Activated naive CD4-positive, alpha-beta T cell treated with anti-CD3 and anti-CD28 coated beads, Interleukin-2, amount 50 U/mL, for 16 hours (primary cell): ENCODE measurements around the gene LRMDA.

Experiments used
- DNase-seq: peaks from one replicate; pipeline ENCODE4 v3.0.0-alpha.2; 2020

The LRMDA gene

GRCh38 chr10:75431180-75432111 lies at the start of gene LRMDA:
LRMDA (plus strand) TSS chr10:75431624.
- no peak for DNase-seq

DNA sequence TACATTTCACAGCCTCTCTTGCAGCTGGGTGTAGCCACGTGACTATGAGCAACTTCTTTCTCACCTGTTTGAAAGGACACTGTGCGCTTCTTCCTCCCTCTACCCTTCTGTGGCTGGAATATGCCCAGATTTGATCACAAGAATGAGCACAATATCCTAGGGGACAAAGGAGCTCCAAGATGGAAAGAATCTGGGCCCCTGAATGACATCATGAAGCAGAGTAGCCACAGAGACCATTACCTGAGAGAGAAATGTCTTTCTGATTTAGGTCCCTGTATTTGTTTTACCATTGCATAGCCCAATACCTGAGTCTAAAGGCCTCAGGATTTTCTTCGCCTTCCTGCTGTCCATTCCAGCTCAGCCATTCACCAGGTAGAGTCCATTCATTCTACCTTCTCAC lies 45.3 kb upstream of the LRMDA start:
- no peak for DNase-seq

DNA sequence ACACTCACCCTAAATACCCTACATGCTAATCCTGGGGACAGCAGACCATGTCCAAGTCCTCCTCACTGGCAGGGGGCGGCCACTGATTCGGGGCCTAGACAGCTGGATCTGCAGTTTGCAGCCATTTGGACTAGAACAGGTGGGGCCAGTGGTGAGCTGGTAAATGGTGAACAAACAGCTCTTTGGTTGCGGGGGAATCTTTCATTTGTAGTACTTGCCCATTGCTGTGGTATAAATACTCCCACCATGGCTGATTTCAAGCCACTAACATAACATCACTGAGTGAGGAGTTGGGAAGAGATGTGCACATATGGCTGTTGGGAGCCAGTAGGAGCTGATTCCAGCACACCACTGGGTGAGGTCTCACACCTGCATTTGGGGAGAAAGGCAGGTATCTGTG lies 43.3 kb upstream of the LRMDA start:
- no peak for DNase-seq

DNA sequence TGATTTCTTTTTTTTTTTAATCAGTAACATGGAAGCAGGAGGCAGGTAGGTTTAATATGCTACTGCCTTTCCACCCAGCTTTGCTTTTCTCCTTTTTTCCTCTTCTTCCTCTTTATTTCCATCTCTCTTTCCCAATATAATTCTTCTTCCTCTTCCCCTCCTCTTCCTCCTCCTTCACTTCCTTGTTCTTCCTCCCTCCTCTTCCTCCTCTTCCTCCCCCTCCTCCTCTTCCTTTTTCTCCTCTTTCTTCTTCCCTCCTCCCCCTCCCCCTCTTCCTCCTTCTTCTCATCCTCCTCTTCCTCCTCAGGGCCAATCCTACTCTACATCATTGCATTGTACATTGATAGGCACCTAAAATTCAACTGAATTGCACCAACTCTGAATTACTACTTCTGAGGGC lies 41.2 kb upstream of the LRMDA start:
- no peak for DNase-seq

DNA sequence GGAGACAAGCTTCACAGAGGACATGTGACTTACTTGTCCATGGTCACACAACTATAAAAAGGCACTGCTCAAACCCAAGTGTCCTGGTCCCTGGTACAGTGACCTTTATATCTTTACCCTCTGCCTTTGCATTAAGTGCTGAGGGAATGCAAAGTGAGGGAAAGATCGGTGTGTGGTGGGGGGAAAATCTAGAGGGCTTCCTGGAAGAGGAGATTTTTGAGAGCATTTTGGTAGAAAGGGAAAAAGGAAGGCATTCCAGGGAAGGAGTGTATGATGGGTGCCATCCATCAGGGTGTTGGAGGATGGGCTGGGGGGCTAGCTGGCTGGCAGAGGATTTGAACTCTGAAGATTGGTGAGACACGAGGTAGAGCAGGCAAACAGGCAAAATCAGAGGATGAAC lies 39.2 kb upstream of the LRMDA start:
- no peak for DNase-seq

- no peak for DNase-seq
Measured at GRCh38 chr10:75392744-75393143, 38.7 kb upstream of the LRMDA start.

- DNase-seq: no peak
Measured at GRCh38 chr10:75394221-75394620, 37.2 kb upstream of the LRMDA start.

DNA sequence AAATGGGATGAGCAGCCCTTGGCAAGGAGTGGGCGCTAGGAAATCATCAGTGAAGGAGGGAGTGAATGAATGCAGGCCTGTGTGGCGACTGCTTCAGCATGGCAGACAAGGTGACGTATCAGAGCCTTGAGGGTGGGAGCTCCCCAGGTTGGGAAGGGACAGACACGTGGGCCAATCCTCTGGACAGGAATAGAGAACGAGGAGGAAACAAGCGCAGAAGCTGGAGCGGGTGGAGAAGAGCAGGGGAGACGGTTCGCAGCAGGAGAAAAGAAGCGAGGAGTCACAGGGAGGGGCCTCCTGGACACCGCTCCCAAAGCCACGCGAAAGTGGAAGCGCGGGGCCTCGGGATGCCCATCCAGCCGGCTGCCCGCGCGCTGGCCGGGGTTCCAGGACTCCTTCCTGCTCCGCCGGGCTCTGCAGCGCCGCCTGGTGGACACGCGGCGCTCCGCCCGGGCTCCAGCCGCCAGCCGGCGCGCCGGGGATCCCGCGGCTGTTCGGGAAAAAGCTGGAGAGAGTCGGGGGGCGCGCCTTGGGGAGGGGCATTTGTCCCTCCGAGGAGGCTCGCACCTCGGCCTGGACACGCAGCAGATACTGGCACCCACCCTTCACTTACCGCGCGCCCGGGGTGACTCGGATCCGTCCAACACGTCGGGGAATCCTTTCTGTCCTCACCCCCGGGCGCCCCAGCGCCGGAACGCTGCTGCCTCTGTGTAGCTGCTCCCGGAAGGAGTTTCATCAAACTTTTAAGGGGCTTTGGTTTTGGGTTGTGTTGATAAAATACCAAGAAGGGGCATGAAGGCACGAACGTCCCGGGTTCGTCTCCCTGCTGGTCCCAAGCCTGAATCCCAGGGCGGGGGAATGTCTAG lies 36.1 kb upstream of the LRMDA start:
- no peak for DNase-seq

DNA sequence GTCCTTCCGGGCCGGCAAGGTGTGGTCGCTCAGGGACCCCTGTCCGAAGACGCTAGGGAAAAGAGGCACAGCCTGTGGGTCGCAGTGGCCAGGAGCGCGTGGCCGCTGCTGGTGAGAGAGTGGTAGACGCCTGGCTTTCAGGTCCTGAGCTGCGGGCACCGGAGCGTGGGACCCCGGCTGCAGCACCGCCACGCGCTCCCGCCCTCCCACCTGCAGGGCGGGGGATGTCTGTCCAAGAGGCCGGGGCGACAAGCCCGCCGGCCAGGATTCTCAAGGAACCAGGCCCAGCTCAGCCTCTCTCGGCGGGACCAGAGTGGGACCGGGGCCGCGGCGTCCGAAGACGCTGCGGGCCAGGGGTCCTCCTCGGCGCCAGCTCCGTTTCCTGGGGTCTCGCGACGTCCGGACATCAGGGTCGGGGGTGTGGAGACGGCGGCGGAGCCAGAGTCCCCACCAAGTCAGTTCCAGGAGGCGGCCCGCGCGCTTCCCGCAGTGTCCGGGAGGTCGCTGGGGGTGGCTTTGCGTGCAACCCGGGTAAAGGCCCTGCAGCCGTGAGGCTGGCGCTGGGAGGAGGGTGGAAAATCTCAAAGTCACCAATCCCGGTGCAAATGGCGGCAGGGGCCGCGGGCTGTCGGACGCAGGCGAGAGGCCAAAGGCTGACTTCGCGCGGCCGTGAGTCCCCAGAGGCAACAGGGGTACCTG lies 35.3 kb upstream of the LRMDA start:
- DNase-seq: no peak

DNA sequence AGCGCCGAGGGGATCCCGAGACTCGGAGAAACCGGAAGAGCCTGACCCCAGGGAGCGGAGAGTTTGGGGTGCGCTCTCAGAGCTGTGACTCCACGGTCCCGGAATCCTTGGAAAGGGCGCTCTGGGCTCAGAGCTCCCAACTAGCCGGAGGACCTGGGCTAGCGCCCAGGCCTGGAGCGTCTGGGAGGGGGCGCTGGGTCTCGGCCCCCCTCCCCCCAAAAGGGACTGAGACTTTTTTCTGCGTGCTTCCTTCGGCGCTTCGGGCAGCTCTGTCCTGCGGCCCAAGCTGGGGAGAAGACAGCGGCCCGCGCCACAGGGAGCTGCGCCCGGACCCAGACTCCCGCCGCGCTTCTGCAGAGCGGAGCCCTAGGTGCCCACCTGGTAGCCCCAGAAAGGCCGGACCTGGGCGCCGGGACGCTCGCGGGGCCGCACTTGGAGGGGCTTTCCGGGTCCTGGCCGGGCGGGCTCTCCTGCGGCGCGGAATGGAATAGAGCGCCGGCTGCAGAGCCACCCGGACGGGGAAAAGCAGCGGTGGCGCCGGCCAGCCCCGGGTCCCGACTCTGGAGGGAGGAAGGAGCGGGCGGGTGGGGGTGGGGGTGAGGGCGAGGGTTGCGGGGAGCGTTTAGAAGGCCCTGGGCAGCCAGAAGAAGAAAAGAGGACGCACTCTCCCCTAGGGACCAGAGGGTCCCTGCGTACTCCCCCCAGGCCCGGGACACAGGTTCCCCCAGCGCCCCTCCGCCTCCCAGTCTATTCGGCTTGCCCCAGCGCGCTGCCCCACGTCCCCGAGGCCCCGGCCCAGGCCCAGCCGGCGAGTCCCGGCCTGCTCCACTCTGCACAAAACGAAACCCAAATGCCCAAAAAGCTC lies 34.6 kb upstream of the LRMDA start:
- DNase-seq: no peak

GRCh38 chr10:75397496-75398199 lies 33.8 kb upstream of the LRMDA start:
- DNase-seq: no peak

GRCh38 chr10:75398200-75398691 lies 33.2 kb upstream of the LRMDA start:
- DNase-seq: no peak

DNA sequence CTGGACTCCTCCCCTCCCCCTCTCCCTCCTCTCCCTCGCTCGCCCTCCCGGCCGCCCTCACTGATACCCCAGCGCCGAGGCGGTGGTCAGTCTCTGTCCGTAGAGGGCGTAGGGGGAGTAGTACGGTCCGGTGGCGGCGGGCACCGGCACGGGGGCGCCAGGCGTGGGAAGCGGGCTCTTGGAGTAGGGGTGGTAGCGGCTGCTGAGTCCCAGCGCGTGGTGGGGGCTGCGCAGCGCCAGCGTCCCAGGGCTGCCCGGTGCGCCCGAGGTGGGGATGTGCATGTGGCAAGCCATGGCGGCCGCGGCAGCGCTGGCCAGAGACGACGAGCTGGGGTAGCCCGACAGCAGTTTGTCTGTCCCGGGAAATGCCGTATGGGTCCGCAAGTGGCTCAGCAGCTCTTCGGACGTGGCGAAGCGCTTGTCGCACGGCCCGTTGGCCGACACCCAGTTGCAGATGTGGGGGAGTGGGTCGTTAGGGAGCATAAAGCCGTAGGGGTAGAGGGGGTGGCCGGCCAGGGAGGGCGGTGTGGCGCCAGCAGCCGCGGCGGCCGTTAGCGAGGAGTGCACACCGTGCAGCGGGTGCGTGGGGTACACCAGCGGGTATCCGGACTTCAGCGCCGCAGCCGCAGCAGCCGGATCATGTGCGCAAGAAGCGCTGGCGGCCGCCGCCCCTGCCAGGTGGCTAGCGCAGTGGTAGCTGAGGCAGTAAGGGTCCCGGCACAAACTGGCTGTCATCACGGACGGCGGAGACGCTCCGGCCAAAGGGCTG lies 32.5 kb upstream of the LRMDA start:
- no peak for DNase-seq

DNA sequence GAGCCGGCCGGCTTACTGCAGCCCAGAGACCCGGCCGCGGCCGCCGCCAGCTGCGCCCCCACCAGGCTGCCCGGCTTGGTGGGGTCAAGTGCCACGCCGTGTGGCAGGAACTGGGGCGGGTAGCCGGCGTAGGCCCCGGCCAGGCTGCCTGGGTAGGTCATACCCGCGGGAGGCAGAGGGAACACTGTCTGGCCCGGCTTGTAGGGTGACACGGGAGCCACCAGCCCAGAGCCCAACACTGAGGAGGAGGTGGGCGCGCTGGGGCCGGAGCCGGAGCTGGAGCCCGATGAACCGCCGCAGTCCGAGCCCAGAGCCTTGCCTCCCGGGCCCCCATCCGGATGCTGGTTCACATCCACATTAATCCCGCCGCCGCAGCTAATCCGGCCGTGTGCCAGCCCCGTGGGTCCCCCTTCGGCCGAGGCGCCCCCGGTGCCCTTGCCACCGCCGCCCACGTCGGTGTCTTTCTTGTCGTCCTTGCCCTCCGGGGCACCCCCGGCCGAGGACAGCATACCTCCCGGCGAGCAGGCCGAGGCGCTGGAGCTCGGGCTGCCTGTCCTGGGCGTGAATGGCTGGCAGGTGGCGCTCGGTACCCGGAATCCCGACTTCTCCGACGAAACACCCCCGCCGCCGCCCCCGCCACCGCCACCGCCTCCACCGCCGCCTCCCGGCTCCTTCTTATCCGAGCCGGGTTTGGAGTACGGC lies 31.8 kb upstream of the LRMDA start:
- no peak for DNase-seq

- no peak for DNase-seq
Measured at GRCh38 chr10:75400163-75400770, 31.2 kb upstream of the LRMDA start.

DNA sequence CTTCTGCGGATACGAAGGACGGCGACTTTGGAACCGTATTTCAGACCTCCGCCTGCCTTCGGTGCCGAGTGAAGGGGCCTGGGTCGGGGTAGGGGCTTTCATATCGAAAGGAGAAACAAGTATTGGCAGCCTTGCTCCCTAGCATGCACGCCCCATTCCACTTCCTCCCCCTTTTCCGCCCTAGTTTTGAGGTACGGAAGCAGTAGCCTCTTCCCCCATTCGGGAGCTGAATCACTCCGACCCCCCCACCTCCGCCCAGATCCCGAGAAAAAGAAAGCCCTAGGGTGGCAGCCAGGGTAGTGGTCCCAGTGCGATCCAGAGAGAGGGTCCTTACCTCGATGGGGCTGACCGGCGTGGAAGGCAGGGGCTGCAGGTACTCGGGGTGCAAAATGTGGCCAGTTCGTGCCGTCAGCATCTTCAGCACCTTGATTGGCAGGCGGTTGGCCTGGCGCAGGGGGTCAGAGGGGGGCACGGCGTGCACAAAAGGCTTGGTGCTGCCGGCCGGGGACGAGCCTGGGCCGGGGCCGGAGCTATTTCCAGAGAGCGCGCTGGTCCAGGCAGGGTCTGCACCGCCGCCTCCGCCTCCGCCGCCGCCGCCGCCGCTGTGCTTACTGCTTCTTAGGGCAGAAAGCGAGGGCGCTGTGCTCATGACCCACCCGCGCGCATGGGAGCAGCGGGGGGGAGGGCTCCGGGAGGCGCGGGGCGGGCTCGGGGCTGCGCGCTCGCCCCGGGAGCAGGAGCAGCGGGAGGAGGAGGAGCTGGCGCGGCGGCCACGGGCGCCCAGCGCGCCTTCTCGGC lies 30.5 kb upstream of the LRMDA start:
- DNase-seq: no peak

- no peak for DNase-seq
Measured at GRCh38 chr10:75401569-75402485, 29.6 kb upstream of the LRMDA start, which contains the start of gene ZNF503. ZNF503 (minus strand) TSS chr10:75401764; CDS start chr10:75401419, 345 bp downstream.
